GM21723 (cell line): ENCODE measurements around the gene THADA.
A peak's percentile ranks its signal among the peaks of the same experiment; 100 is the strongest.
"Not testable (repeated sequence)": the region's sequence is repeated elsewhere in the genome, so short reads cannot be mapped to it uniquely, and the experiment has no call there.

Source experiments
- ATAC-seq: cut with Tn5 transposase; IDR thresholded peaks from one replicate; pipeline ENCODE4 v1.9.1; 2021; ENCODE audit warnings: mild to moderate bottlenecking, moderate library complexity; ENCODE audit not compliant: unreplicated experiment

THADA gene

GRCh38 chr2:43391201-43391877 lies 204.5 kb downstream of the THADA start:
- no peak for ATAC-seq

GRCh38 chr2:43389581-43390466 lies 206.0 kb downstream of the THADA start:
- no peak for ATAC-seq

- ATAC-seq = no peak
Observed at GRCh38 chr2:43388371-43388770, 207.5 kb downstream of the THADA start.

GRCh38 chr2:43387092-43388062 lies 208.5 kb downstream of the THADA start:
- ATAC-seq = peak; percentile 80

- ATAC-seq = not testable (repeated sequence)
Observed at GRCh38 chr2:43386679-43387078, 209.2 kb downstream of the THADA start.

GRCh38 chr2:43384143-43384542 lies 211.7 kb downstream of the THADA start:
- no peak for ATAC-seq

GRCh38 chr2:43383533-43383932 lies 212.3 kb downstream of the THADA start:
- ATAC-seq = no peak

GRCh38 chr2:43379494-43379893 lies 216.3 kb downstream of the THADA start:
- ATAC-seq = no peak

GRCh38 chr2:43377327-43377726 lies 218.5 kb downstream of the THADA start:
- no peak for ATAC-seq

- ATAC-seq = no peak
Observed at GRCh38 chr2:43376523-43377198, 219.2 kb downstream of the THADA start.

GRCh38 chr2:43375746-43376522 lies 219.9 kb downstream of the THADA start:
- no peak for ATAC-seq

- ATAC-seq = no peak
Observed at GRCh38 chr2:43372416-43373081, 223.3 kb downstream of the THADA start.

GRCh38 chr2:43370705-43371104 lies 225.1 kb downstream of the THADA start:
- no peak for ATAC-seq

- ATAC-seq = no peak
Observed at GRCh38 chr2:43370146-43370545, 225.7 kb downstream of the THADA start.

- no peak for ATAC-seq
Observed at GRCh38 chr2:43368483-43369385, 227.1 kb downstream of the THADA start.

GRCh38 chr2:43367012-43367782 lies 228.6 kb downstream of the THADA start:
- no peak for ATAC-seq

GRCh38 chr2:43363120-43363519 lies 232.7 kb downstream of the THADA start:
- no peak for ATAC-seq
